T-helper 17 cell (primary cell): ENCODE data around the gene ZNF577. TPM values are rescaled to one million over a fixed set of nuclear protein-coding genes. Genes with fewer than 3 reads are reported as not detected.

Experiments used
- ATAC-seq: fragments of 150-1000 bp; cut with Tn5 transposase; 2 replicates; pipeline ENCODE4 v1.10.0; 2021; ENCODE audit warnings: mild to moderate bottlenecking, moderate library complexity
- DNase-seq, 3 donors: peaks; one replicate each; pipeline versions ENCODE4 v3.0.0 to v3.0.0-alpha.2; 2020 to 2021
- H3K9me3 ChIP-seq: one replicate; pipeline ENCODE4 v1.7.0; 2013; ENCODE audit warnings: low read length, mild to moderate bottlenecking; ENCODE audit not compliant: control insufficient read depth, poor library complexity, severe bottlenecking
- H3K27ac Mint-ChIP-seq: one replicate; pipeline ENCODE4 v1.8.0; 2022; ENCODE audit warnings: mild to moderate bottlenecking, moderate library complexity, mixed read lengths
- H3K27me3 Mint-ChIP-seq: one replicate; pipeline ENCODE4 v1.8.0; 2022; ENCODE audit warnings: mixed read lengths
- H3K36me3 Mint-ChIP-seq: one replicate; pipeline ENCODE4 v1.8.0; 2022; ENCODE audit warnings: low read depth, mixed read lengths
- H3K4me1 Mint-ChIP-seq: one replicate; pipeline ENCODE4 v1.8.0; 2022; ENCODE audit warnings: mild to moderate bottlenecking, mixed read lengths
- H3K4me3 Mint-ChIP-seq: one replicate; pipeline ENCODE4 v1.8.0; 2022; ENCODE audit warnings: mild to moderate bottlenecking, moderate library complexity, mixed read lengths
- total RNA-seq, 4 donors: library from RNA in 2 of 4; stranded (reverse) in 2 of 4; gene quantifications; one replicate each; pipeline ENCODE4 v1.2.3 and lab custom pipeline; 2022 to 2026

Gene ZNF577
- total RNA-seq, 2 donors from 2014 or later = 5.4 to 8.3 TPM

GRCh38 chr19:51905206-51905605 is 17.5 kb upstream of the ZNF577 start:
- ATAC-seq (peak; percentile 22), DNase-seq (no peak)
- Mint-ChIP-seq H3K4me1 (peaks cover 3% of the 10 kb centered on the region), H3K27me3 (peaks cover 6% of the 10 kb centered on the region), H3K36me3 (peaks cover 6% of the 10 kb centered on the region), H3K27ac (peak overlapping the region; percentile 80), H3K4me3 (peak overlapping the region; percentile 92)
- peaks cover 18% of the 10 kb centered on the region for H3K9me3 ChIP-seq

- H3K4me1 Mint-ChIP-seq = peaks cover 3% of the 10 kb centered on the region
- H3K4me3 Mint-ChIP-seq = peak within 1 kb of the TSS; percentile 92
- peaks cover 6% of the 10 kb centered on the region for H3K36me3 Mint-ChIP-seq
- peak within 1 kb of the TSS; percentile 80 for H3K27ac Mint-ChIP-seq
- DNase-seq (peak; percentile 52 to 73 (median 54)), ATAC-seq (peak; percentile 97)
- H3K9me3 ChIP-seq = peaks cover 24% of the 10 kb centered on the region
- peaks cover 6% of the 10 kb centered on the region for H3K27me3 Mint-ChIP-seq
These were observed 16.8 kb upstream of the ZNF577 start, which contains the start of gene ZNF649 for GRCh38 chr19:51904331-51905165. Gene ZNF649, minus strand, starts transcription at chr19:51905017. Its CDS starts 4,910 bp downstream, at chr19:51900107.

GRCh38 chr19:51903192-51903591 is 15.4 kb upstream of the ZNF577 start:
- Mint-ChIP-seq H3K4me1 (peaks cover 3% of the 10 kb centered on the region), H3K4me3 (peak overlapping the region; percentile 5), H3K36me3 (peaks cover 6% of the 10 kb centered on the region), H3K27ac (no peak overlapping the region), H3K27me3 (peaks cover 6% of the 10 kb centered on the region)
- DNase-seq (no peak), ATAC-seq (no peak)
- peaks cover 35% of the 10 kb centered on the region for H3K9me3 ChIP-seq

GRCh38 chr19:51901860-51902259 is 14.1 kb upstream of the ZNF577 start:
- peaks cover 46% of the 10 kb centered on the region for H3K9me3 ChIP-seq
- ATAC-seq = no peak
- peaks cover 9% of the 10 kb centered on the region for H3K36me3 Mint-ChIP-seq
- no peak overlapping the region for H3K27ac Mint-ChIP-seq
- peaks cover 3% of the 10 kb centered on the region for H3K4me1 Mint-ChIP-seq
- no peak for DNase-seq
- H3K4me3 Mint-ChIP-seq = no peak overlapping the region
- no peaks in the 10 kb centered on the region for H3K27me3 Mint-ChIP-seq

GRCh38 chr19:51891193-51891747 is 3.5 kb upstream of the ZNF577 start:
- H3K27me3 Mint-ChIP-seq = no peaks in the 10 kb centered on the region
- no peak overlapping the region for H3K4me3 Mint-ChIP-seq
- peaks cover 13% of the 10 kb centered on the region for H3K36me3 Mint-ChIP-seq
- peaks cover 62% of the 10 kb centered on the region for H3K9me3 ChIP-seq
- no peaks in the 10 kb centered on the region for H3K4me1 Mint-ChIP-seq
- DNase-seq (no peak), ATAC-seq (no peak)
- H3K27ac Mint-ChIP-seq = no peak overlapping the region

GRCh38 chr19:51889934-51890333 is 2.2 kb upstream of the ZNF577 start:
- DNase-seq = no peak
- Mint-ChIP-seq H3K4me1 (no peaks in the 10 kb centered on the region), H3K27ac (no peak overlapping the region), H3K36me3 (peaks cover 12% of the 10 kb centered on the region), H3K27me3 (no peaks in the 10 kb centered on the region), H3K4me3 (no peak overlapping the region)
- ATAC-seq = no peak
- H3K9me3 ChIP-seq = peaks cover 62% of the 10 kb centered on the region

- Mint-ChIP-seq H3K27me3 (no peaks in the 10 kb centered on the region), H3K4me3 (no peak overlapping the region), H3K27ac (no peak overlapping the region), H3K4me1 (no peaks in the 10 kb centered on the region), H3K36me3 (peaks cover 12% of the 10 kb centered on the region)
- DNase-seq = no peak
- no peak for ATAC-seq
- peaks cover 44% of the 10 kb centered on the region for H3K9me3 ChIP-seq
These were observed 3.0 kb downstream of the ZNF577 start for GRCh38 chr19:51884713-51885112.

- Mint-ChIP-seq H3K36me3 (peaks cover 14% of the 10 kb centered on the region), H3K27me3 (no peaks in the 10 kb centered on the region)
- no peak for ATAC-seq
These were observed 5.2 kb downstream of the ZNF577 start for GRCh38 chr19:51882518-51882917.

GRCh38 chr19:51873097-51873496 is 14.7 kb downstream of the ZNF577 start:
- Mint-ChIP-seq H3K4me3 (no peak overlapping the region), H3K4me1 (no peaks in the 10 kb centered on the region)

More at GRCh38 chr19:51882518-51882917, 5.2 kb downstream of the ZNF577 start:
- peaks cover 39% of the 10 kb centered on the region for H3K9me3 ChIP-seq
- DNase-seq = no peak
- H3K4me1 Mint-ChIP-seq = no peaks in the 10 kb centered on the region
- no peak overlapping the region for H3K4me3 Mint-ChIP-seq
- H3K27ac Mint-ChIP-seq = no peak overlapping the region

GRCh38 chr19:51861870-51862622 is 25.7 kb downstream of the ZNF577 start:
- ATAC-seq (no peak), DNase-seq (no peak)
- no peak overlapping the region for H3K27ac Mint-ChIP-seq
- no peak overlapping the region for H3K4me3 Mint-ChIP-seq
- no peaks in the 10 kb centered on the region for H3K27me3 Mint-ChIP-seq
- peaks cover 2% of the 10 kb centered on the region for H3K36me3 Mint-ChIP-seq
- no peaks in the 10 kb centered on the region for H3K4me1 Mint-ChIP-seq
- H3K9me3 ChIP-seq = peaks cover 52% of the 10 kb centered on the region

More at GRCh38 chr19:51873097-51873496, 14.7 kb downstream of the ZNF577 start:
- peaks cover 25% of the 10 kb centered on the region for H3K36me3 Mint-ChIP-seq
- no peaks in the 10 kb centered on the region for H3K27me3 Mint-ChIP-seq
- H3K27ac Mint-ChIP-seq = no peak overlapping the region
- peaks cover 53% of the 10 kb centered on the region for H3K9me3 ChIP-seq
- no peak for DNase-seq
- no peak for ATAC-seq

GRCh38 chr19:51837145-51837544 is 50.6 kb downstream of the ZNF577 start:
- peaks cover 12% of the 10 kb centered on the region for H3K9me3 ChIP-seq
- DNase-seq (no peak), ATAC-seq (no peak)
- peaks cover 2% of the 10 kb centered on the region for H3K36me3 Mint-ChIP-seq
- no peaks in the 10 kb centered on the region for H3K4me1 Mint-ChIP-seq
- H3K27me3 Mint-ChIP-seq = no peaks in the 10 kb centered on the region
- H3K4me3 Mint-ChIP-seq = no peak overlapping the region
- H3K27ac Mint-ChIP-seq = no peak overlapping the region

- Mint-ChIP-seq H3K4me1 (no peaks in the 10 kb centered on the region), H3K27me3 (no peaks in the 10 kb centered on the region), H3K4me3 (no peak overlapping the region), H3K36me3 (peaks cover 2% of the 10 kb centered on the region), H3K27ac (no peak overlapping the region)
- H3K9me3 ChIP-seq = peaks cover 8% of the 10 kb centered on the region
- no peak for DNase-seq
- ATAC-seq = no peak
These were observed 57.5 kb downstream of the ZNF577 start for GRCh38 chr19:51830274-51830673.
